GM19240 (cell line): ENCODE results near the gene RNF157.

Source experiments
- DNase-seq: peaks from one replicate; pipeline ENCODE4 v3.0.0; 2011; ENCODE audit warnings: low spot score; ENCODE audit not compliant: insufficient read length

The RNF157 gene

GRCh38 chr17:76123749-76124581 is 116.3 kb downstream of the RNF157 start:
- DNase-seq: no peak

- DNase-seq: no peak
These were observed 117.1 kb downstream of the RNF157 start for GRCh38 chr17:76123191-76123499.

- DNase-seq: no peak
These were observed 117.7 kb downstream of the RNF157 start for GRCh38 chr17:76122431-76123190.

- DNase-seq: no peak
These were observed 118.3 kb downstream of the RNF157 start for GRCh38 chr17:76121932-76122430.

- no peak for DNase-seq
These were observed 119.7 kb downstream of the RNF157 start for GRCh38 chr17:76120658-76121008.

GRCh38 chr17:76119409-76120371 is 120.6 kb downstream of the RNF157 start:
- DNase-seq: no peak

GRCh38 chr17:76115138-76115754 is 125.0 kb downstream of the RNF157 start:
- DNase-seq: no peak

GRCh38 chr17:76111956-76112355 is 128.3 kb downstream of the RNF157 start:
- DNase-seq: no peak

- no peak for DNase-seq
These were observed 132.8 kb downstream of the RNF157 start for GRCh38 chr17:76107509-76107908.

GRCh38 chr17:76106703-76107102 is 133.6 kb downstream of the RNF157 start:
- no peak for DNase-seq

- no peak for DNase-seq
These were observed 135.4 kb downstream of the RNF157 start for GRCh38 chr17:76104896-76105231.

GRCh38 chr17:76104140-76104895 is 136.0 kb downstream of the RNF157 start:
- no peak for DNase-seq

GRCh38 chr17:76103274-76104139 is 136.8 kb downstream of the RNF157 start, which contains the start of gene EXOC7:
Gene EXOC7, minus strand, starts transcription at chr17:76103787. Its CDS starts 95 bp downstream, at chr17:76103692.
- DNase-seq: peak; percentile 96

GRCh38 chr17:76102944-76103273 is 137.4 kb downstream of the RNF157 start:
- no peak for DNase-seq

- no peak for DNase-seq
These were observed 142.5 kb downstream of the RNF157 start for GRCh38 chr17:76097716-76098295.

GRCh38 chr17:76095943-76096342 is 144.3 kb downstream of the RNF157 start:
- DNase-seq: no peak

- DNase-seq: no peak
These were observed 146.2 kb downstream of the RNF157 start for GRCh38 chr17:76094046-76094445.

GRCh38 chr17:76092526-76093413 is 147.5 kb downstream of the RNF157 start:
- DNase-seq: no peak
